Endothelial cell (in vitro differentiated cells): ENCODE results near the gene TGFBR3. TPM values are rescaled to one million over a fixed set of nuclear protein-coding genes. Genes with fewer than 3 reads are reported as not detected.

Experiments
- DNase-seq: peaks from one replicate; pipeline ENCODE4 v3.0.0; 2021; ENCODE audit warnings: low spot score
- H3K27ac Mint-ChIP-seq: one replicate; pipeline ENCODE4 v1.8.0; 2021; ENCODE audit warnings: mixed read lengths, inconsistent platforms; ENCODE audit not compliant: unreplicated experiment
- H3K27me3 Mint-ChIP-seq: one replicate; pipeline ENCODE4 v1.8.0; 2021; ENCODE audit warnings: mild to moderate bottlenecking, moderate library complexity, mixed read lengths, inconsistent platforms; ENCODE audit not compliant: unreplicated experiment
- H3K36me3 Mint-ChIP-seq: one replicate; pipeline ENCODE4 v1.8.0; 2021; ENCODE audit warnings: mild to moderate bottlenecking, low read depth, mixed read lengths, inconsistent platforms; ENCODE audit not compliant: unreplicated experiment
- H3K4me1 Mint-ChIP-seq: one replicate; pipeline ENCODE4 v1.8.0; 2021; ENCODE audit warnings: mild to moderate bottlenecking, mixed read lengths, inconsistent platforms; ENCODE audit not compliant: unreplicated experiment
- H3K4me3 Mint-ChIP-seq: one replicate; pipeline ENCODE4 v1.8.0; 2021; ENCODE audit warnings: mild to moderate bottlenecking, mixed read lengths, inconsistent platforms; ENCODE audit not compliant: unreplicated experiment
- H3K9me3 Mint-ChIP-seq: one replicate; pipeline ENCODE4 v1.8.0; 2021; ENCODE audit warnings: mixed read lengths, inconsistent platforms; ENCODE audit not compliant: unreplicated experiment
- total RNA-seq: library from RNA; stranded (reverse); fragmentation: NEBNext Ultra II Directional; extraction: Animal tissue kit (Norgen Biotek cat#: 25700); gene quantifications from one replicate; pipeline ENCODE4 v1.2.1, GENCODE V29; 2021; ENCODE audit not compliant: unreplicated experiment
- TF ChIP-seq, protein P1 (sequence below): fragments of 200-600 bp; sonication (generic); IDR thresholded peaks from one replicate; pipeline ENCODE4 v1.5.0; 2021; ENCODE audit warnings: antibody characterized with exemption; ENCODE audit not compliant: unreplicated experiment

The TGFBR3 gene
- total RNA-seq, 1 donor from 2014 or later, result 39.2 TPM

DNA sequence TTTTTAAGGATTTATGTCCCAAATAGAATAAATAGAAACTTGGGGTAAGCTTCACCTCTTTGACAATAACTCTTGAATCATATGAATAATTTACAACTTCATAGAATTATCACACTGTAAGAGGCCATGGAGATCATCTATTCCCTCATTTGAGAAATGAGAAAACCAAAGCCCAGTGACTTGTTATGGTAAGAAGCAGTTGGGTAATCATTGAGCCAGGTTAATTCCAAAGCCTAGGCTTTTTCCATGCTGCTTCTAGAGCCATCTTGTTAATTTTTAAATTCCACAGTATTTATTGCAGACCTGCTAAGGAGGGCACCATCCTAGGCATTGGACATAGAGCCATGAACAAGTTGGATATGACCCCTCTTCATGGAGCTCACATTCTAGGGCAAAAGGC, 224.8 kb downstream of the TGFBR3 start:
- no peak for DNase-seq
- H3K4me3 Mint-ChIP-seq, result no peak overlapping the region
- peaks cover 6% of the 10 kb centered on the region for H3K36me3 Mint-ChIP-seq
- H3K27me3 Mint-ChIP-seq, result peaks cover 3% of the 10 kb centered on the region
- no peak overlapping the region for H3K27ac Mint-ChIP-seq
- TF ChIP-seq, protein P1, sequence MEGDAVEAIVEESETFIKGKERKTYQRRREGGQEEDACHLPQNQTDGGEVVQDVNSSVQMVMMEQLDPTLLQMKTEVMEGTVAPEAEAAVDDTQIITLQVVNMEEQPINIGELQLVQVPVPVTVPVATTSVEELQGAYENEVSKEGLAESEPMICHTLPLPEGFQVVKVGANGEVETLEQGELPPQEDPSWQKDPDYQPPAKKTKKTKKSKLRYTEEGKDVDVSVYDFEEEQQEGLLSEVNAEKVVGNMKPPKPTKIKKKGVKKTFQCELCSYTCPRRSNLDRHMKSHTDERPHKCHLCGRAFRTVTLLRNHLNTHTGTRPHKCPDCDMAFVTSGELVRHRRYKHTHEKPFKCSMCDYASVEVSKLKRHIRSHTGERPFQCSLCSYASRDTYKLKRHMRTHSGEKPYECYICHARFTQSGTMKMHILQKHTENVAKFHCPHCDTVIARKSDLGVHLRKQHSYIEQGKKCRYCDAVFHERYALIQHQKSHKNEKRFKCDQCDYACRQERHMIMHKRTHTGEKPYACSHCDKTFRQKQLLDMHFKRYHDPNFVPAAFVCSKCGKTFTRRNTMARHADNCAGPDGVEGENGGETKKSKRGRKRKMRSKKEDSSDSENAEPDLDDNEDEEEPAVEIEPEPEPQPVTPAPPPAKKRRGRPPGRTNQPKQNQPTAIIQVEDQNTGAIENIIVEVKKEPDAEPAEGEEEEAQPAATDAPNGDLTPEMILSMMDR, result no peak
- no peaks in the 10 kb centered on the region for H3K9me3 Mint-ChIP-seq
- H3K4me1 Mint-ChIP-seq, result no peaks in the 10 kb centered on the region

- H3K9me3 Mint-ChIP-seq, result no peaks in the 10 kb centered on the region
- H3K4me3 Mint-ChIP-seq, result no peak overlapping the region
- DNase-seq, result no peak
- peaks cover 6% of the 10 kb centered on the region for H3K36me3 Mint-ChIP-seq
- H3K4me1 Mint-ChIP-seq, result no peaks in the 10 kb centered on the region
- no peak overlapping the region for H3K27ac Mint-ChIP-seq
- peaks cover 5% of the 10 kb centered on the region for H3K27me3 Mint-ChIP-seq
- TF ChIP-seq, protein P1, result no peak
These were observed 225.2 kb downstream of the TGFBR3 start for GRCh38 chr1:91660708-91661107.

DNA sequence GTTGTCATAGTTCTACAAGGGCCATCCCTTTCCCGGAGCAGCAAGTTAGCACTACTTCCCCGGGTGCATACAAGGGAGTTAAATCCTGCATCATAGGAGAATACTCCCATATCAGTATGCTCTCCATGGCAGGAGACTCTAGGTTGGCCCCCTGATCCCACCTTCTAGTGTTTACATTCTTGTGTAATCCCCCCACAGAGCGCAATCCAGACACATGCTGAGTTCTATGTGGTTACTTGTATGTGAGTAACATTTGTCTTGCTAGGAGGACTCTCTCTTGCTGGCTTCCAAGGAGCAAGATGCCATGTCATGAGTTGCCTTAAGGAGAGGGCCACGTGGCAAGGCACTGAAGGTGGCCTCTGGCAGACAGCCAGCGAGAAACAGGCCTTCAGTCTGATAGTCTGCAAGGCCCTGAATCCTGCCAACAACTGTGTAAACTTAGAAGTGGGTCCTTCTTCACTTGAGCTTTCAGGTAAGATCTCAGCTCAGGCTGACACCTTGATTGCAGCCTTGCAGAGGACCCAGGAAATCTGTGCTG, 230.0 kb downstream of the TGFBR3 start:
- no peak overlapping the region for H3K27ac Mint-ChIP-seq
- H3K36me3 Mint-ChIP-seq, result peaks cover 10% of the 10 kb centered on the region
- no peaks in the 10 kb centered on the region for H3K4me1 Mint-ChIP-seq
- H3K9me3 Mint-ChIP-seq, result no peaks in the 10 kb centered on the region
- no peak overlapping the region for H3K4me3 Mint-ChIP-seq
- TF ChIP-seq, protein P1, result no peak
- no peak for DNase-seq
- H3K27me3 Mint-ChIP-seq, result peaks cover 8% of the 10 kb centered on the region

DNA sequence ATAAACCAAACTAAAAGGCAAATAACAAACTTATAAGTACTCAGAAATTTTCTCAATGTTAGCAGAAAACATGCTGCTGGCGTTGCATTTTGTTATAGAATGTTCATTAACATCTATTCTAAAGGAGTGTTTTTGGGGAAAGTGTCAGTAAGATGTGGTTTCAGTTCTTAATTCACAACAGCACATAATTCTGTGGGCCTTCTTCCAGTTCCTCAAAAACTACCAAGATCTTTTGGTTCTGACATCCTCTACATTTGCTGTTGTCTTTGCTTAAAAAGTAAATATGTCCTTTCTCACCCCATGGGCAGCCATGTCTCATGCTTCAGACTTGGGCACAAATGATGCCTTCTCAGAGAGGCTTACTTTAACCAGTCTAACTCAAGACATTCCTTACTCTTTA, 232.8 kb downstream of the TGFBR3 start:
- TF ChIP-seq, protein P1, result no peak
- H3K4me3 Mint-ChIP-seq, result no peak overlapping the region
- no peak for DNase-seq
- no peaks in the 10 kb centered on the region for H3K4me1 Mint-ChIP-seq
- peaks cover 8% of the 10 kb centered on the region for H3K27me3 Mint-ChIP-seq
- H3K9me3 Mint-ChIP-seq, result no peaks in the 10 kb centered on the region
- peaks cover 10% of the 10 kb centered on the region for H3K36me3 Mint-ChIP-seq
- no peak overlapping the region for H3K27ac Mint-ChIP-seq

DNA sequence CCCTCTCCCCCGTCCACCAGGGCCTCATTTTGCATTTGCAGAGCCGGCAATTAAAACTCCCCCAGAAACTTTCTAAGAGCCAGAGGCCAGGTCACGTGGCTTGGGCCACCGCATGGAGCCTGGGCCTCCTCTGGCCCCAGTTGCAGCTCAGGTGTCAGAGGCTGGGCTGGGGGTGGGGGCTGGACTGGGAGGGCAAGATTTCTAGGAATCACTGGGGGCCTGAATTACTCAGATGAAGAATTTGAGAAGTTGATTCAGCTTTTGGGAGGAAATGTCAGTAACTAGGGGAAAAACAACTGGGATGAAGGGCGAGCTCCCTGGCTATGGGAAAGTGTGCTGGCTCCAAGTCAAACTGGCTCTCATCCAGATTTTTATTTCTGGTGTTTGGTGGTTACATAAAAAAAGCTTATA, 234.3 kb downstream of the TGFBR3 start:
- Mint-ChIP-seq H3K27ac (no peak overlapping the region), H3K4me3 (no peak overlapping the region), H3K9me3 (no peaks in the 10 kb centered on the region), H3K36me3 (peaks cover 4% of the 10 kb centered on the region), H3K4me1 (peaks cover 14% of the 10 kb centered on the region), H3K27me3 (peaks cover 6% of the 10 kb centered on the region)
- DNase-seq, result no peak
- TF ChIP-seq, protein P1, result no peak
